OCI-LY1 (cell line): Measurements from ENCODE around the gene PGBD5.

Experiments used
- H2AFZ ChIP-seq: fragments of 200-600 bp; sonication (generic), shearing (Covaris generic); 2 replicates; pipeline ENCODE4 v1.6.0; 2014; ENCODE audit warnings: antibody characterized with exemption, mild to moderate bottlenecking, low read length
- H3F3A ChIP-seq: fragments of 200-600 bp; sonication (generic), shearing (Covaris generic); 2 replicates; pipeline ENCODE4 v1.6.0; 2014; ENCODE audit warnings: mild to moderate bottlenecking, antibody characterized with exemption, low read length, moderate library complexity; ENCODE audit not compliant: insufficient read depth
- H3K27ac ChIP-seq: fragments of 200-600 bp; sonication (generic); 2 replicates; pipeline ENCODE4 v1.5.1; 2014; ENCODE audit warnings: low read length, mixed run types, mild to moderate bottlenecking, low read depth; ENCODE audit not compliant: poor library complexity, severe bottlenecking
- H3K27me3 ChIP-seq: fragments of 200-600 bp; sonication (generic); 2 replicates; pipeline ENCODE4 v1.6.0; 2014; ENCODE audit warnings: antibody characterized with exemption, mild to moderate bottlenecking, low read length, moderate library complexity; ENCODE audit not compliant: insufficient read depth
- H3K36me3 ChIP-seq: fragments of 200-600 bp; sonication (generic); 2 replicates; pipeline ENCODE4 v1.6.1; 2014; ENCODE audit warnings: mild to moderate bottlenecking, antibody characterized with exemption, low read length, moderate library complexity, mixed read lengths; ENCODE audit not compliant: insufficient read depth
- H3K4me1 ChIP-seq: fragments of 200-600 bp; sonication (generic); 2 replicates; pipeline ENCODE4 v1.5.1; 2014; ENCODE audit warnings: mild to moderate bottlenecking, low read length, moderate library complexity; ENCODE audit not compliant: insufficient read depth, severe bottlenecking
- H3K4me2 ChIP-seq: fragments of 200-600 bp; sonication (generic), shearing (Covaris generic); 2 replicates; pipeline ENCODE4 v1.6.1; 2014; ENCODE audit warnings: low read length
- H3K4me3 ChIP-seq: fragments of 200-600 bp; sonication (generic); 2 replicates; pipeline ENCODE4 v1.5.1; 2014; ENCODE audit warnings: low read length, low read depth, mild to moderate bottlenecking, mixed read lengths; ENCODE audit not compliant: poor library complexity, severe bottlenecking
- H3K79me2 ChIP-seq: fragments of 200-600 bp; shearing (Covaris generic); 2 replicates; pipeline ENCODE4 v1.6.1; 2016; ENCODE audit warnings: mixed run types, low read length, mixed read lengths; ENCODE audit not compliant: insufficient read depth
- H3K9ac ChIP-seq: fragments of 200-600 bp; sonication (generic), shearing (Covaris generic); 2 replicates; pipeline ENCODE4 v1.6.1; 2014; ENCODE audit warnings: mild to moderate bottlenecking, low read length, mixed read lengths
- H3K9me2 ChIP-seq: fragments of 200-600 bp; sonication (generic), shearing (Covaris generic); 2 replicates; pipeline ENCODE4 v1.6.1; 2014; ENCODE audit warnings: low read depth, mild to moderate bottlenecking, low read length, mixed read lengths
- H3K9me3 ChIP-seq: fragments of 200-600 bp; shearing (Covaris generic); 2 replicates; pipeline ENCODE4 v1.6.1; 2014; ENCODE audit warnings: low read length, mixed read lengths
- H4K20me1 ChIP-seq: fragments of 200-600 bp; sonication (generic), shearing (Covaris generic); 2 replicates; pipeline ENCODE4 v1.6.0; 2016; ENCODE audit warnings: mild to moderate bottlenecking, low read length; ENCODE audit not compliant: insufficient read depth
- CTCF ChIP-seq: fragments of 200-600 bp; sonication (generic), shearing (Covaris generic); IDR thresholded peaks from 2 replicates; pipeline ENCODE4 v1.5.1; 2017; ENCODE audit warnings: mild to moderate bottlenecking, antibody characterized with exemption, low read length, moderate library complexity, mixed read lengths
- EZH2 ChIP-seq: fragments of 200-600 bp; sonication (generic), shearing (Covaris generic); IDR thresholded peaks from 2 replicates; pipeline ENCODE4 v1.8.0; 2017; ENCODE audit warnings: borderline replicate concordance, mixed run types, mild to moderate bottlenecking, antibody characterized with exemption, low read length, moderate library complexity, mixed read lengths

Gene PGBD5

GRCh38 chr1:230393722-230394121 is 32.4 kb downstream of the PGBD5 start:
- no peak overlapping the region for H3K4me2 ChIP-seq
- H2AFZ ChIP-seq, result no peak overlapping the region
- no peaks in the 10 kb centered on the region for H3K4me1 ChIP-seq
- no peaks in the 10 kb centered on the region for H3K27me3 ChIP-seq
- no peaks in the 10 kb centered on the region for H3K9me3 ChIP-seq
- no peaks in the 10 kb centered on the region for H3K79me2 ChIP-seq
- H3K9me2 ChIP-seq, result no peaks in the 10 kb centered on the region
- H3K4me3 ChIP-seq, result no peak overlapping the region
- no peak overlapping the region for H3K9ac ChIP-seq
- no peaks in the 10 kb centered on the region for H4K20me1 ChIP-seq
- no peaks in the 10 kb centered on the region for H3K36me3 ChIP-seq
- H3K27ac ChIP-seq, result no peak overlapping the region
- H3F3A ChIP-seq, result no peaks in the 10 kb centered on the region
- TF ChIP-seq EZH2, result no peak
- TF ChIP-seq CTCF, result no peak

GRCh38 chr1:230392920-230393521 is 33.1 kb downstream of the PGBD5 start:
- Histone ChIP-seq H3K9me2 (no peaks in the 10 kb centered on the region), H3K4me1 (no peaks in the 10 kb centered on the region), H3K27ac (no peak overlapping the region), H3K36me3 (no peaks in the 10 kb centered on the region), H3F3A (no peaks in the 10 kb centered on the region), H3K9ac (no peak overlapping the region), H4K20me1 (no peaks in the 10 kb centered on the region), H3K79me2 (no peaks in the 10 kb centered on the region), H3K27me3 (no peaks in the 10 kb centered on the region), H3K4me2 (no peak overlapping the region), H3K4me3 (no peak overlapping the region), H3K9me3 (no peaks in the 10 kb centered on the region), H2AFZ (no peak overlapping the region)
- TF ChIP-seq EZH2, result no peak
- TF ChIP-seq CTCF, result no peak

- H3K4me2 ChIP-seq, result no peak overlapping the region
- no peaks in the 10 kb centered on the region for H3K79me2 ChIP-seq
- no peaks in the 10 kb centered on the region for H3K36me3 ChIP-seq
- no peaks in the 10 kb centered on the region for H3F3A ChIP-seq
- no peaks in the 10 kb centered on the region for H4K20me1 ChIP-seq
- H3K4me1 ChIP-seq, result no peaks in the 10 kb centered on the region
- TF ChIP-seq EZH2, result no peak
- TF ChIP-seq CTCF, result no peak
- no peak overlapping the region for H2AFZ ChIP-seq
- H3K27ac ChIP-seq, result no peak overlapping the region
- no peaks in the 10 kb centered on the region for H3K9me2 ChIP-seq
- H3K9me3 ChIP-seq, result no peaks in the 10 kb centered on the region
- H3K9ac ChIP-seq, result no peak overlapping the region
- H3K4me3 ChIP-seq, result no peak overlapping the region
- no peaks in the 10 kb centered on the region for H3K27me3 ChIP-seq
Measured at GRCh38 chr1:230392536-230392909, 33.6 kb downstream of the PGBD5 start.
